Measurements from ENCODE around the gene ARHGEF4.

DNA sequence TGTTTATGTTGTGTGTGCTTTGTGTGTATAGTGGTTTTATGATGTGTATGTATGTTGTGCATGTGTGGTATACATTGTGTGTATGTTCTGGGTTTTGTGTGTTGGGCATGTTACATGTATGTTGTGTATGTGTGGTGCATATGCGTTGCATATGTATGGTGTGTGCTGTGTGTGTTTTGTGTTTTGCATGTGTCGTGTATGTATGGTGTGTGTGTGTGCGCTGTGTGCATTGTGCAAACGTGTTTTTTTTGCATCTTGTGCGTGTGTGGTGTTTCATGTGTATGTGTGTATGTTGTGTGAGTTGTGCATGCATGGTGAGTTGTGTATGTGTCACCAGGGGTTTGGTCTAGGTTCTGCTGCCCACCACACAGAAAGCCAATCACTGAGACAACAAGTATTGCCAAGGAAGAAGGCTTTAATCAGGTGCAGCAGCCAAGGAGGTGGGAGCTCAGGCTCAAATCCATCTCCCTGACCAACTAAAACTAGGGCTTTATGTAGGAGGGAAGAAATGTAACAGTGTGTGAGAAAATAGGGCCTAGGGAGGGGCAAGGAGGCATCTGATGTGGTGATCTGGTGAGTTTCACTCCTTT is 140.8 kb downstream of the ARHGEF4 start:
- TF ChIP-seq, protein P1, sequence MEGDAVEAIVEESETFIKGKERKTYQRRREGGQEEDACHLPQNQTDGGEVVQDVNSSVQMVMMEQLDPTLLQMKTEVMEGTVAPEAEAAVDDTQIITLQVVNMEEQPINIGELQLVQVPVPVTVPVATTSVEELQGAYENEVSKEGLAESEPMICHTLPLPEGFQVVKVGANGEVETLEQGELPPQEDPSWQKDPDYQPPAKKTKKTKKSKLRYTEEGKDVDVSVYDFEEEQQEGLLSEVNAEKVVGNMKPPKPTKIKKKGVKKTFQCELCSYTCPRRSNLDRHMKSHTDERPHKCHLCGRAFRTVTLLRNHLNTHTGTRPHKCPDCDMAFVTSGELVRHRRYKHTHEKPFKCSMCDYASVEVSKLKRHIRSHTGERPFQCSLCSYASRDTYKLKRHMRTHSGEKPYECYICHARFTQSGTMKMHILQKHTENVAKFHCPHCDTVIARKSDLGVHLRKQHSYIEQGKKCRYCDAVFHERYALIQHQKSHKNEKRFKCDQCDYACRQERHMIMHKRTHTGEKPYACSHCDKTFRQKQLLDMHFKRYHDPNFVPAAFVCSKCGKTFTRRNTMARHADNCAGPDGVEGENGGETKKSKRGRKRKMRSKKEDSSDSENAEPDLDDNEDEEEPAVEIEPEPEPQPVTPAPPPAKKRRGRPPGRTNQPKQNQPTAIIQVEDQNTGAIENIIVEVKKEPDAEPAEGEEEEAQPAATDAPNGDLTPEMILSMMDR (IDR thresholded peaks at IDR 0.05; ENCODE audit: low read length), result no peak
- TF ChIP-seq EZH2phosphoT487 (IDR thresholded peaks at IDR 0.05; ENCODE audit: low read length) (no peak), EZH2 (optimal IDR thresholded peaks at IDR 0.05; ENCODE audit: low read depth, low read length) (no peak)
